GM10266 (cell line): ENCODE data around the gene VCL.

Experiments used
- DNase-seq: peaks from one replicate; pipeline ENCODE4 v3.0.0; 2012; ENCODE audit errors: extremely low spot score
- CTCF ChIP-seq: IDR thresholded peaks from 2 replicates; pipeline ENCODE4 v1.5.1; 2012; ENCODE audit warnings: mild to moderate bottlenecking, low read depth; ENCODE audit not compliant: control insufficient read depth, insufficient read depth; ENCODE audit errors: missing control alignments

Gene VCL

GRCh38 chr10:74079936-74080590, 82.1 kb downstream of the VCL start:
- no peak for DNase-seq
- TF ChIP-seq CTCF: no peak

DNA sequence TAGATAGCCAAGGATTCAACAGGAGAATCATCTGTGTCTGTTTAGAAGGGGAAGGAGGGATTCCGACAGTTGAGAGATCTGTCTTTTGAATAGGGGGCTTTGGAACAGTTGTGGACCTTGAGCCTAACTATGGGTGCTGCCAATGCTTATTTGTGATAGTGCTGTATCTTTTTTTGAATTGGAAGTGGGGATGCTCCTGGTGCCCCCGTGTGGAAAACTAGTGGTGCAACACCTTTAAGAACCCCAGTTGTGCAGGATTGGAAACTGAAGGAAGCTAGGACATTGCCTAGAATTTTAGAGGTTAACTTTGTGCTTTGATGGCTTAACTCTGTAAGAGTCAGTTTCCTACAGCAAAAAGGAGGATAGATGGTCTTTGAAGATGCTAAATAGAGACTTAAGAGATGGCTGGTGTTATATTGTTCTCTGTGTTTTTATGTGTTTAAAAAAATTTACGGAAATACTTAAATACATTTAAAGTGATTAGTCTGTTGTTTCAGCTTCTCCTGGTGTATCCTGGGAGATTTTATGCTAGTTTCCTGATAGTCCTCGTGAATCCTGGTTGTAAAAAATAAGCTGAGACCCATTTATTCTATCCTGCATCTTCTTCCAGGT, 83.4 kb downstream of the VCL start:
- peak; percentile 39 for DNase-seq
- peak; percentile 76 for TF ChIP-seq CTCF

GRCh38 chr10:74081941-74082718, 84.2 kb downstream of the VCL start:
- no peak for DNase-seq
- no peak for TF ChIP-seq CTCF

DNA sequence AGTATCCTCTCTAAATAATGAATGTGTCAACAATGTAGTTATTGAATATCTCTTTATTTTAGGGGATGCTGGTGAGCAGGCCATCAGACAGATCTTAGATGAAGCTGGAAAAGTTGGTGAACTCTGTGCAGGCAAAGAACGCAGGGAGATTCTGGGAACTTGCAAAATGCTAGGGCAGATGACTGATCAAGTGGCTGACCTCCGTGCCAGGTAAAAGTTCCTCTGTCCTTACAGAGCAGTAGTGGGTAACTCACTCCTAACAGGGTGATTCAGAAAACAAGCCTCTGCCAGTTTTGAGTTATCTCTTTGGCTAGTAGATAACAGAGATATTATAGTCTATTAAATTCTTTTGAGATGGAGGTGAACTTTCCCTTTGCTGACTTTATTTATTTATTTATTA, 85.4 kb downstream of the VCL start:
- DNase-seq: no peak
- TF ChIP-seq CTCF: no peak

DNA sequence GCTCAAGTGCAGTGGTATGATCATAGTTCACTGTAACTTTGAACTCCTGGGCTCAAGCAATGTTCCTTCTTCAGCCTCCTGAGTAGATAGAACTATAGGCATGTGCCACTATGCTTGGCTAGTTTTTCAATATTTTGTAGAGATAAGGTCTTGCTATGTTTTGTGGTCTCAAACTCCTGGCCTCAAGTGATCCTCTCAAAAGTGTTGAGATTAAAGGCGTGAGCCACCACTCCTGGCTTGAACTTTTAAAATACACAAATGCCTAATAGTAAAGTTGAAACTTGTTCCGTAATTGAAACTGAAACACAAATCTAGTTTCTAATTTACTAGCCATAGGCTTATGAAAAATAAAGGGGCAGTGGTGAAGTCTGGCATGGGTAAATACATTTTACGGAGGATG, 87.0 kb downstream of the VCL start:
- peak; percentile 35 for DNase-seq
- no peak for TF ChIP-seq CTCF

DNA sequence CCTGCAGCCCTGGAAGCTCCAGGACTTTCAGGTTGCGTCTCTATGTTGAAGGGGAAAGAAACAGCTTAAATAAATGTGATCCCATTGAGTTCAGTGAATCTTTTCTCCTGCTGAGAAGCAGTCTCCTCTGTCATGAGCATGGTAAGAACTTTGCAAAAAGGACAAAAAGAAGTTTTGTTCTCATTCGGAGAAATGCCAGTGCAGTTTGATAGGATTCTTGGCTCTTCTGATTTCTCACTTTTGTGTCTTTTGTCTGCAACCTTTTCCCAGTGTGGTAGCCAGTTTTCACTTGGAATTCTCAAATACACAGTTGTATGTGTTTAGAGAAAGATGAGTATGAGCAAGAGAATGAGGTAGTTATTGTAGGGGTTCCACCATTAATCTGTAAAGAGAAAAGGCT, 88.4 kb downstream of the VCL start:
- no peak for DNase-seq
- TF ChIP-seq CTCF: no peak

- no peak for TF ChIP-seq CTCF
- no peak for DNase-seq
Observed at GRCh38 chr10:74088722-74089121, 90.8 kb downstream of the VCL start.
